ENCODE measurements around the gene CNNM2.
"Not testable (repeated sequence)": the region's sequence is repeated elsewhere in the genome, so short reads cannot be mapped to it uniquely, and the experiment has no call there.

CNNM2 gene

DNA sequence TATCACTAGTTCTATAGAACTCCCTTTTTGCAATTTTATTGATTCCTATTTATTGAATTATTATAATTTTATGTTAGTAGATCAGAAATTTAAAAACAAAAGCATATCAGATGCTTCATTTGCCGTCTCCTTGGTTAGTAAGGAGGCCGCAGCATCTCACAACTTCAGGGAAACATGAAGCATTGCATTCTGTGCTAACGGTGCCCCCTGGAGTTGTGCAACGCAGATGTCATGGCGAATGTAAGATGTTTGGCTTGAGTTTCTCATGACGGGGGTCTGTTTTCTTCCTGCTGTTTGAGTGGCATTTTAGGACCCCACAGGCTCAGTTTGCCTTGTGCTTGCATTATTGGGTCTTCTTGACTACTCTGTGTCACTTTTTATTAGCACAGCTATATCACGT, 124.8 kb downstream of the CNNM2 start:
- DNase-seq, result no peak

DNA sequence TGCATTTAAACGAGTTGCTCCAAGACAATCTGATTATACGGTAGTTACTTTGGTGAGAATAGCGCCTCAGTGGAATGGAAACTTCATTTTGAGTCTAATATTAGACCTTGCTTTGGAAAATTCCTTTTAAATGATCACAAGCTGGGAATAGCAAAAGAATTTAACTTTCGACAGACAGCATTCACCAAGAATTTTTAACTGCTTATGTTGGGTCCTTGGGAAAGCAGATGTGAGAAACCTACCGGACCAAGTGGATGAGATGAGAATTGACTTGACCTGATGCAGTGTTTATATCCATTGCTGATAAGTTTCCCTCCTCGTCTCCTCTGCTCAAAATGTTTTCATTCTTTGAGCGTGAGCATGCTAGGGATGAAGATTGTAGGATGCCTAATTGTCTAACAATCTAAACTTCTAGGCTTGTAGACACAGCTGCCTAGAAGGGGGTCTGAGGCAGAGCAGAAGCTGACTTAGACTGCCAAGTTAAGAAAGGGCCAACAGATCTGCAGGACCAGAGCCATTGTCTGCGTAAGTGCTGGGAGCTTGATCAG, 126.9 kb downstream of the CNNM2 start:
- no peak for DNase-seq

DNA sequence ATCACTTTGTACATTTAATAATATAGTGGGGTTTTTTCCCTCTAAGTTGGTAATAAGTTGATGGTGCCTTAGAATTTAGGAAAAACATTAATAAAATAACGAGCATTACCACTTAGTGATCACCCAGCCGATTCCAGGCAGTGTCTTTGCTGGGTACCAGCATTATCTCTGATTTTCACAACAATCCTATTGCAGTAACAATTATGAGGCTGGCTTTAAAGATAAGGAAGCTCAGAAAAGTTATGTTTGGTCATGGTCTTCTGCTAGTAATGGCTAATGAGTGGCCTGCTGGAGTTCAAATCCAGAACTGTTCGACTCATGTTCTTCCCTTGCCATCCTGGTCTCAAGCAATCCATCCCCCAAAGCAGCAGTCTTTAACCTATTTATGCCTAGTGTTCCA, 127.9 kb downstream of the CNNM2 start:
- no peak for DNase-seq

DNA sequence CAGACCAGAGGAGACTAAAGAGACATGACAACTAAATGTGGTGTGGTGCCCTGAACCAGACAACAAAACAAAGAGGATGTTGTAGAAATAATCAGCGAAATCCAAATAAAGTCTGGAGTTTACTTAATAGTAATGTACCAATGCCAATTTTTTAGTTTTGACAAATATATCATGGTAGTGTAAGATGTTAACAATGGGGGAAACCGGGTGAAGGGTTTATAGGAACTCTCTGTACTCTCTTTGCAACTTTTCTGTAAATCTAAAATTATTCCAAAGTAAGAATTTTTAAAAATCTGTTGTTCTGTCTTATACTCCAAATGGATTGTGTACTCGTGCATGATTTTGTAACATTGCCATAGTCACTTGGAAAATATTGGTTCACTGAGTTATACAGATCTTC, 129.3 kb downstream of the CNNM2 start:
- no peak for DNase-seq

DNA sequence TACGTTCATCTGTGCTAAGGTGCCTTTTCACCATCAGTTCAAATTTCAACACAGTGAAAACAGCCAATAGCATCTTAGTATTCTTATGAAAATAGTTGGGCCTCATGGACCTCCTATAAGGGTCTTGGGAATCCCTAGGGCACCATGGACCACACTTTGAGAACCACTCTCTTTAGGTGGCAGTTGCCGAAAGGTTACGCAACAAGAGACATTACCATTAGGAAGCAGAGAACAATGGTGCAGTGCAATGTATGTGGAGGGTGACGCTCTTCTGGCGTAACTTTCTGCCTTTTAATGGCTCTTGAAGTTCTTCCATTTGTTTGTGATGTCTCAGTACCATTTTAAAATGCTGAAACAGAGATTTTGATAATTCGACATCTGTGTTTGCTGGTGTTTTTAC, 131.1 kb downstream of the CNNM2 start:
- DNase-seq, result no peak

DNA sequence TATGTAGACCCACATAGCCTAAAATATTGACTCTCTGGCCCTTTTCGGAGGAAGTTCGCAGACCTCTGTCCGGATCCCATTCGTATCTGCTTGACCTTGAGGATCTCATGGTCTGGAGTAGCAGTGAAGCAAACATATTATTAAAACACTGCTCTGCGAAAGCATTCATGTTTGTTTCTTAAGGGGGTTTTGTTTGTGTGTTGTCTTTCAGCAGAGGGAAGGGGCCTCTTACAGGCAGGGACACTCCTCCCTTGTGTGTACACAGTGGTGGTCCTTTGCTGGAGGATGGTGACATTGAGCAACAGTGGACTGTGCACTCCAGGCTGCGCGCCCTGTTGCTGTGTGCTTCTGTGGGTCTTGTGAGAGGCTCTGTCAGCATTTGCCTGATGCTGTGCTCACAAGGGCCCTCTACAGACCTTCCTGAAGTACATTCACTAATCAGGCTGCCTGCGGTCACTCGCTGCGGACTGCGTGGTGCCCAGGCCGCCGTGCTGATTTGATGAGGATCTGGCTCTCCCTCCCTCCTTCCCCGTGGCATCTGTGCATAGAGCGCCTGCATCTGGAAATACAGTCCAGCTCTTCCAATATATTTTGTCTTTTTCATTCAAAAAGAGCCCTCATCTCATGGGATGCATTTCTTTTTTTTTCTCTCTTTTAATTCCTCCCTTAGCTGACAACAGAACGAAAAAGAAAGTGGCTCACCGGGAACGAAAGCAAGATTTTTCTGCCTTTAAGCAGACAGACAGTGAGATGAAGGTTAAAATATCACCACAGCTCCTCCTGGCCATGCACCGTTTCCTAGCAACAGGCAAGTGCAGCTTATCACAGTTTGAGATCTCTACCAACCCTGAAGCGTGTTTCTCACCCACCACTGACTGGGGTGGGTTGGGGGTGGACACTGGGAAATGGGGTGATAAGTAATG, 135.8 kb downstream of the CNNM2 start:
- DNase-seq, result peak; percentile 59

DNA sequence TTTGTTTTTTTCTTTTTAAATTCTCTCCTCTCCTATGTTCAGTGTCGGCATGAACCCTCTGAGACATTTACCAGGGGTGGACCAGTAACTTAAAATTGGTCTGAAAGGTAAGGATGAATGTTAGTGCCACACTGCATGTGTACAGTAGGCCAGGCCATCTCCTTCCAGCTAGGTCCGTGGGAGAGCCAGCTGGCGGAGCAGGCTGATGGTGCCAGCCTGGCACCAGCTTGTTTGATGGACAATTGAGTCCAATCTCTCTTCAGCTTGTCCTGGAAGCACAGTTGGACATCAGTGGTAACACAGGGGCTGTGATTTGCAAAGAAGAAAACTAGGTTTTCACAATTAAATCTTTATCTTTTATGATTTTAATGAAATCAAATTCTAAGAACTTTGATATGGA, 136.5 kb downstream of the CNNM2 start:
- no peak for DNase-seq

DNA sequence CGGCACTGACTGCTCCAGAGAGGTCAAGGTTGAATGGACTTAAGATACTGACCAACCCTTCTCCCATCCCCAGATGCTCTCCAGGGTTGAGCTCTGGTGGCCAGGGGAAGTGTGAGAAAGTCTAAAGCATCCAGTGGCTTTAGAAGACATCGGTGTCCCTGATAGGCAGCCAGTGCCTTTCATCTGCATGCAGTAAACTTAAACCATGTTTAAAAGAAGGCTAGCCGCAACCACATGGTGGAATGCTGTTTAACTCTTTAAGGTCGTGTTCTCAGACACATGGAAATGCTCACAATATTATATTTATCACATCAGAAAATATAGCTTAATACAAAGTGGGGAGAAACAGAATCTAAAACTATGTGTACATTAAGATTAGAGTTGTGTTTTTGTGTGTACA, 137.0 kb downstream of the CNNM2 start:
- no peak for DNase-seq

DNA sequence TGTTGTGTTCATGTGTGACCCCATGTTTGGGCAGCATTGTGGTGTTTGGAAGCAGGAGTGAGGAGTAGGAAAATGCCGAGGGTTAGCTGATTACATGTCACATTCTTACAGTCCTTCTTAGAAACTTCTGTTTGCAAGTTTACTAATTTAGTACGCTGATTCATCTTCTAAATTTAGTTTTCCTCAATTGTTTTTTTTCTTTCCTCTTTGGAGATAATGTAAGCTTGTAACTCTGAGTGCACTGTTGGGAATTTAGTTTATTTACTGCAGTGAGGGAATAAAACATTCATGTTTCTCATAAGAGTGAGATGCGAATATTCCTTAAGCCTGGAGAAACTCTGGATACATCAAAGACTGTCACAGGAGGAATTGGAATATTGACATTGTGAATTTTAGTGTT, 139.9 kb downstream of the CNNM2 start:
- no peak for DNase-seq

DNA sequence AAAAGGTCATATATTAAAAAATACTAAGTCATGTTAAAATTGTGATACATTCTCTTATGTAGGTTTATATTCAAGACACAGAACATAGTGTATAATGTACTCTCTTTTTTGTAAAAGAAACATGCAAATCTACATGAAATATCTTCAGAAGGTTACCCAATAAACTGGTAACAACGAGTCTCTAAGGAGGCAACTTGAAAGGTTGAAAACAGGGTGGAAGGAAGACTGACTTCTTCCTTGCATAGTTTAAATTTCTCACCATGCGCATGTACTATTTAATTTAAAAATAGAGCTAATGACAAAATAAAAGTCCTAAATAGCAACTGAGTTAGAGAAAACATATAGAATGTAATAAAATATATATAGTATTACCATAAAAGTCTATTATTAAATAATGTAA, 142.5 kb downstream of the CNNM2 start:
- no peak for DNase-seq

DNA sequence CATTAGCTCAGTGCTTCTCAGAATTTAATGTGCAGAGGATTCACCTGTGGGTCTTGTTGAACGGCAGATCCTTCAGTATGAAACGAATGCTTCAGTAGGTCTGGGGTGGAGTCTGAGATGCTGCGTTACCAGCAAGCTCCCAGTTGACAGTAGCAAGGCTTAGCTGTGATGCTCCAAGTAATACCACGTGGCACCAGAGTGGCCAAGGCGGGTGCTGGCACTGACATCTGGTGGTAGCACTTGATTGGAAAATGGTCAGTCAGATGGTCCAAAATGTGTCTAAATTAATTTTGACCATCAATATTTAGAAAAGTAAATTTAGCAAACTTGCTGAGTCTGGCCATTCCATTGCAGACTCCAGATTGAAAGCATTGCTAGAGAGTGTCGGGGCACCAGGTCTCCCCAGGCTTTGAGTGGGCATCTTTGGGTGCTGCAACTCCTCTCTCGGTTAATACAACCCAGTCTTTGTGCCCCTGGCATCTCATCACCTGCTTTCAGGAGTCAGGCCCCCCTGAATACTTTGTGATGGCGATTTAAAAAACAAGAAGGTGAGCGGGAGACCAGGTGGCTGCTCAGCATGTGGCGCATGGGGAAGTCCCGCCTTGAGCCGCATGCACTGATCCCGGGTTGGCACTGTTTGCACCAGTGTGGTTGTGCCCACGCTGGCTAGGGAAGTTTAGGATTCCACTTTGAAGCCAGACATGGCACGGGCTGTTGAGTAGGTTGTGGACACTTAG, 144.9 kb downstream of the CNNM2 start:
- no peak for DNase-seq

DNA sequence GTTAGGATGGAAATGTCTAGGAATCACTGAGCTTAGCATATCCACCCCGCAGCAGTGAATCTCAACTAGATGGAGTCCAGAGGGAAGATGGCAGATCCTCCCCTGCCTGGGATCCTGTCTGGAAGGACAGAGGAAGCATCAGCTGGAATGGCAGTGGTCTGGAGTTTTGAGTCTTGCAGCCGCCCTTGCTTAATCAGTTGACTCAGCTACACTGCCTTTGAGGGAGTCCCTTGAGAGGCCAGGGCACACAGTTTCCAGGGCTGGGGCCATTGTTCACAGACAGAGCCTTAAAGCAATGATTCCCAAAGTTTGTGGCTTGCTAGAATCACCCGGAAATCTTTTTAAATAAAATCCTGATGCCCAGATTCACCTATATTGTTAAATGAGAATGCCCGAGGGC, 146.9 kb downstream of the CNNM2 start:
- DNase-seq, result no peak

DNA sequence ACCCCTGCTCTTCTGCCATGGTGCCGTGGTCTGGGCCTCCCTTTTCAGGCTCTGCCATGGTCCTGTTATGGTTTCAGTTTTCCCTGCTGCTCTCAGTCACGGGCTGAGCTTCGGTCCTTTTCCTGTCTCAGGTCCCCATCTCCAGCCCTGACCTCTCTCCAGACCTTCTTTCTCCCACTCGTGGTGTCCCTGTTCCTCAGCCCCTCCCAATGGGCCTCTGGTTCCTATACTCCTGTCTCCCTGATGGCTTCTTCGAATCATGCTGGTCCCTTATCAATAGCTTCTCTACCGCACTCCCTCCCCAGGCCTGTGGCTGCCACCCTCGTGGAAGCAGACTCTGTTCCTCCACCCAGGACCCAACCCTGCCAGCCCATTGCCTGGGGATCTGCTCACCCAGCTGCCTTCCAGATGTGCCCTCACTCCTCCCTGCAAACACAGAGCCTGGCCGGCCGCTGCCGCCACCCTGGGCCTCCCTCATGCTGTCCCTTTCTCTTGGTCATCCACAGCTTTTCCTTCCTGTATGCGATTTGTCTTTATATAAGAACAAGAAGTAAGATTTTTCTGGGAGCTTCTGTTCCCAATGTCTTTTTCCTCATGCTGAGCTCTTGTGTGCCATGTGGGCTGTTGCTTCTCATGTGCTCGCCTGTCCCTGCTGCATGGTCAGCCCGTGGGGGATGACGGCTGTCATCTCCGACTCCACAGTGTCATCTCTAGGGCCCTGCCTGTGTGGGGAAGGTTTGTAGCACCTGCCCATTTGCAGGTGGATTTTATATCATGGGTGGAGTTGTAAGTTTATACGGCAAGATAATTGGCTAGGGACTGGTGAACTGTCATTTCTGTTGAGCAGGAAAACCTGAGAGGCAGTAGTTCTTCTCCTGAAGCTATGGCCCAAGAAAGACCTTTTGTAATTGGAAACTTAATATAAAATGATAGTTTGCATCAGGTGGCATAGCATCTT, 148.3 kb downstream of the CNNM2 start:
- DNase-seq, result no peak

DNA sequence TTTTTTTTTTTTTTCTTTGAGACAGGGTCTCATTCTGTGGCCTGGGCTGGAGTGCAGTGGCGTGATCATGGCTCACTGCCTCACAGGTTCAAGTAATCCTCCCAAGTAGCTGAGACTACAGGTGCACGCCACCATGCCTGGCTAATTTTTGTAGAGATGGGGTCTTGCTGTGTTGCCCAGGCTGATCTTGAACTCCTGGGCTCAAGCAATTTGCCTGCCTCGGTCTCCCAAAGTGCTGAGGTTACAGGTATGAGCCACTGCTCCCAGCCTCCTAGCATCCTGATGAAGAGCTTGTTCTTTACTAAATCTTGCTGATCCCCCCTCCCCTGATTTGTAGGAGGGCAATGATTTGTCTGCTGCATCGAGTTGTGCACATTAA, 149.0 kb downstream of the CNNM2 start:
- DNase-seq, result not testable (repeated sequence)

DNA sequence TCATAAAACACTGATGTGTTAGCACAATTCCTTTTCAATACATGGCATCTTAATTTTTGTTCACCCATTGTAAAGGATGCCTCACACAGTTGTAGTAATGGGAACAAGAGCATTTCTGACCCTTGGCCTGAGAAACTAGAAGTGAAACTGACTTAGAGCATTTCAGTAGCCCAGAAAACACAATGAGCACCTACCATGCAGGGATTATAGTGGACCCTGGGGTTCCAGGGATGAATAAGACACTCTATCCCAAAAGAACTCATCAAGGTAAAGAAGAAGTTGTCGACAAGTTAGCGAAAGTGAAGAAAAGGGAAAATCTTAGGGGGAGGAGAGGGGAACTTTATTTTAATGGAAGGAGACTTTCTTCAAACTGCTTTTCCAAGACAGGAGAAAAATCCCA, 149.4 kb downstream of the CNNM2 start:
- DNase-seq, result no peak

DNA sequence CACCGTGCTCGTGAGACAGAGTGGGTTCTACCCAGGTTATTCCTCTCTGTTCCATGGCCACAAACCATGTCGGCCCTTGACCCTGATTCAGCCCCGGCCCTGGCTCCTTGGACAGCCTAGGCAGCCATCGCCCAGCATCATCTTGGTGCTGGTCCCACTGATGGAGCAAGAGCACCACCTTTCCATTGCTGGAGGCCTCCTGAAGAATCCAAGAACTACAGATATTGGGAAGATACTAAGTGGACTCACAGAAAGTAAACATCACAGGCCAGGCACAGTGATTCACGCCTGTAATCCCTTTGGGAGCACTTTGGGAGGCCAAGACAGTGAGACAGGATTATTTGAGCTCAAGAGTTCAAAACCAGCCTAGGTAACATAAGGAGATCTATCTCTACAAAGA, 149.9 kb downstream of the CNNM2 start:
- DNase-seq, result no peak

DNA sequence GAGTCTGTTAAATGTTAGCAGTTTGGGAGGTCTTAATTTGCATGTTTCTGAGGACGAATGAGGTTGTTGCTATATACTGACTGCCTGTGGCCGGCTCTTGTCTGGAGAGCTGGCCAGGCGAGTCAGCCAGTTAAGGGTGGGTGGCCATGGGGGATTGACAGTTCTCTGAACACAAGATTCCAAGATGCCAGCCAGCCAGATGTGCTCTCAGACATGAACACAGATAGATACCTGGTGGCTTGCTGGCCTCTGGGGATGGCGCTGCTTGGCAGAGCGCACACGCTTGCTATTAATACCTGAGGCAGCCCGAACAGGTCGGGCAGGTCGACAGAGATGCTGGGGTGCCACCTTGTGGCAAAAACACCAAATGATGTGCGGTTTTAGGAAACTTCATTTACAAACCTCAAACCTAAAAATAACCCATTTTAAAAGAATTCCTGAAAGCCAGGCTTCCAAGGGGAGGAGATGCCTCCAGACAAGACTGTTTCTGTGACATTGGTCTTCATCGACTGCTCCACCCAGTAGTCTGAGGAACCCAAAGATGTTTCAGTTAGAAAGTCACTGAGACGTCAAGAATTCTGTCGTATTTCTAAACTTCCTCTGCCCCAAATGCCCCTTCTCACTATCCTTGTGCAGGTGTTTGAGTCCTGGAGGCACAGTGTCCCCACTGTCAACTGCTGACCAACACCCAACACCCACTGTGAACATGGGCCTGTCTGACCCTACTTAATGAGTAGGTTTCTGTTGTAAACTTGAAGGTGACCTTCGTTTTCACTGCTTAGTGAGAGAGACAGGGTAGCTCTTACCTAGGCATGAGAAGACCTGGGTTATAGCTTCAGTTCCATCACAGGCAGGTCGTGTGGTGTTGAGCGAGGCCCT, 151.6 kb downstream of the CNNM2 start:
- peak; percentile 65 for DNase-seq

DNA sequence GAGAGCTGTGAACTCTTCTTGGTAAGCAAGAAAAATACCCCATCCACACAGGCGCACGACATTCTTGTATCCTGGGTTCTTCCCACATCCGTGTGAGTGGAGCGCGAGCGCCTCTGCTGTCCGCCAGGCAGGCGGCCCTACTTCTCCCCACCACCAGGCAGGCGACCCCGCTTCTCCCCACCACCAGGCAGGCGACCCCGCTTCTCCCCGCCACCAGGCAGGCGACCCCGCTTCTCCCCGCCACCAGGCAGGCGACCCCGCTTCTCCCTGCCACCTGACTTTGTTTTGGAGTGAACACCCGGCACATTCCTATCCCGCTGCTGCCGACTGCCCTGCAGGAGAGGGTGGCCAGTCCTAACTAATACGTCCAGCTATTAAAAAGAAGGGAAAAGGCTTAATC, 154.2 kb downstream of the CNNM2 start:
- no peak for DNase-seq

DNA sequence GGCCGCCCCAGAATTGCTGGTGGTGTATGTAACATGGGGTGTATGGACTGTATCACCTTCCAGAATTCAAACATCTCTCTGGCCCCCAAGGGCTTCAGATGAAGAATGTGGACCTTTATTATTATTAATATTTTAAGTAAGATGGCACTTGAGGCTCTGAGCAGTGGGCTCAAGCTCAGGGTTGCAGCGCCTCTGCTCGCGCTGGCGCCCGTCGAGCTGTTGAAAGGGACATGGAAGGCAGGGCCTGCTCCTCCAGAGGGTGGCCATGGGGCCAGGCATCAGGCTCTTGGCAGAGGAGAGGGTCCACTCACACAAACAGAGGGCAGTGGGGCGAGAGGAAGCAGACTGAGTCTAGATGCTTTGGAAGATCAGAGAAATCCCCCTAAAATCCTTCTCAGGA, 154.8 kb downstream of the CNNM2 start:
- DNase-seq, result no peak

DNA sequence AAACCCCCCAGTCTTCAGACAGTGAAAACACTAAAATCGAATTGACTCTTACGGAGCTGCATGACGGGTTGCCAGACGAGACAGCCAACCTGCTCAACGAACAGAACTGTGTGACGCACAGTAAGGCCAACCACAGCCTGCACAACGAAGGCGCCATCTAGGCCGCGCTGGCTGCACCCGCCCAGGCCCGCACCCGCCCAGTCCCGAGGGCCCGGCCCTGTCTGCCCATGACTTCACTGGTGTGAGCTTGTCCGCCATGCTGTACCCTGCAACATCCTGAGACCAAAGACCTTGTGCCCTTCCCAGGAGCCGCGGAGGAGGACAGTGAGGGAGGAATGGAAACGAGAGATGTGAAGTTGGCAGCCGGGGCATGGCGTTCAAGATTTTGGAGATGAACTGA, 158.9 kb downstream of the CNNM2 start:
- no peak for DNase-seq

DNA sequence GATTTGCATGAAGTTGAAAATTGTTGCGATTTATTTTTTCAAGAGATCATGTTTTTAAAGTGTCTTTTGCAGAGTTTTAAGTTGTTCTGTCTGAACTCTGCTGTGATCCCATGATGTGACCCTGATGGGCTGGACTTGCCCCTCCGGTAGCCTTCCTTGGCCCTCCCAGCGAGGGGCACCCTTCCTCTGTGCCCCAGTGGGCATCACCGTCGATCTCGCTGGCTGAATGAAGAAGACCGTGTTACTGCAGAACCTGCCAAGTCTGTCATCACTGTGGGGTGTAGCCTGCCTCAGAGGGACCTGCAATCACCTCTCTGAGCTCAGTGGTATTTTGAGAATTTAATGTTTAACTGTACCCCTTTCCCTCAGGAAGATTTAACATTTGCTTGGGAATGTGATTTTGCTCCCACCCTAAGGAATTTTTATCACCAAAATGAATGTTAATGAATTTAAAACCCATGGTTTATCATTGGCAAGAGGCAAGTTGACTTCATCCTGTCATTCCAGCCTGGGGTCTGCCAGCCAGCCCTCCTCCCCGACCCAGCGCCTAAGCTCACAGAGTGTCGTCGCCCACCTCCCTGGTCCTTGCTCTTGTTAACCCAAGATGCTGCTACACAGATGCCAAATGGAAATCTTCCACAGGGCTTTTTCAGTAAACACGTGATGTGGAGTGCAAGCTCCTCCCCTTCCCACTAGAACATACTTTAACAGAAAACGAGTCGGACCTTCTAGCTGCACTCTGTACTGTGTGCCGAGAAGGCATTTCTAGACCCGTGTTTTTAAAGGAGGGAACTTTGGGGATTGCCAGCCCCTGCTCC, 159.6 kb downstream of the CNNM2 start:
- DNase-seq, result no peak

Measured in CD4-positive, alpha-beta T cell treated with Interferon gamma for 1 hour (primary cell).